Ovary (tissue), 3 donors: ENCODE results near the gene LHX4.

Experiments used
- EP300 ChIP-seq: sonication (generic); formaldehyde crosslinking; IDR thresholded peaks from one replicate; pipeline ENCODE4 v1.6.1; 2017; ENCODE audit warnings: antibody characterized with exemption
- POLR2A ChIP-seq: fragments of 450-650 bp; IDR thresholded peaks from one replicate; pipeline ENCODE4 v1.6.1; 2017; ENCODE audit warnings: antibody characterized with exemption, mild to moderate bottlenecking, moderate library complexity
- TF ChIP-seq, protein P1 (sequence below), 3 donors: fragments of 450-650 bp in 2 of 3; fragments of 200-600 bp in 1 of 3; IDR thresholded peaks; one replicate each; pipeline versions ENCODE4 v1.5.1 to v1.8.0; 2016 to 2022; ENCODE audit warnings: antibody characterized with exemption in 3 of 3, mild to moderate bottlenecking in 1 of 3
- donor health status: DM: no; HTN: no; CAD: no.

DNA sequence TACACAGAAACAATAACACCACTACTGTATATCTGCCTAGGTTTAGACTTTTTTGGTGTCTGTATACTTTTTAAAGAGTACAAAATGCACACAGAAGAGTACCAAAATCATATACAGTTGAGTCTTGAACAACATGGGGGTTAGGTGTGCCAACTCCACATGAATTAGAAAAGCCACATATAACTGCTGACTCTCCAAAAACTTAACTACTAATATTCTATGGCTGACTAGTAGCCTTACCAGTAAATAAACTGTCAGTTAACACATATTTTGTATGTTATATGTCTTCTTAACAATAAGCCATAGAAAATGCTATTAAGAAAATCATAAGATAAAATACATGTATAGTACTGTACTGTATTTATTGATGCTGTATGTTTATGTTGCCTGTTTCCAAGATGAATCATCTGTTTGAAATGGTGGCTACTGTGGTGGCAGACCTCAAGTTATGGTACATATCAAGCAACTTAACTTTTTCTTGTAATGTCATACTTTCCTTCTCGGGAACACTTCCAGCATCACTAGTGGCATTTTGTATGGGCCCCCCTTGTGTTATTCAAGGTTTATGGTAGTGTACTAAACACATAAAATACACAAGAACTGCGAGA is 71.2 kb downstream of the LHX4 start:
- TF ChIP-seq EP300 (no peak), POLR2A (no peak)
- TF ChIP-seq, protein P1, sequence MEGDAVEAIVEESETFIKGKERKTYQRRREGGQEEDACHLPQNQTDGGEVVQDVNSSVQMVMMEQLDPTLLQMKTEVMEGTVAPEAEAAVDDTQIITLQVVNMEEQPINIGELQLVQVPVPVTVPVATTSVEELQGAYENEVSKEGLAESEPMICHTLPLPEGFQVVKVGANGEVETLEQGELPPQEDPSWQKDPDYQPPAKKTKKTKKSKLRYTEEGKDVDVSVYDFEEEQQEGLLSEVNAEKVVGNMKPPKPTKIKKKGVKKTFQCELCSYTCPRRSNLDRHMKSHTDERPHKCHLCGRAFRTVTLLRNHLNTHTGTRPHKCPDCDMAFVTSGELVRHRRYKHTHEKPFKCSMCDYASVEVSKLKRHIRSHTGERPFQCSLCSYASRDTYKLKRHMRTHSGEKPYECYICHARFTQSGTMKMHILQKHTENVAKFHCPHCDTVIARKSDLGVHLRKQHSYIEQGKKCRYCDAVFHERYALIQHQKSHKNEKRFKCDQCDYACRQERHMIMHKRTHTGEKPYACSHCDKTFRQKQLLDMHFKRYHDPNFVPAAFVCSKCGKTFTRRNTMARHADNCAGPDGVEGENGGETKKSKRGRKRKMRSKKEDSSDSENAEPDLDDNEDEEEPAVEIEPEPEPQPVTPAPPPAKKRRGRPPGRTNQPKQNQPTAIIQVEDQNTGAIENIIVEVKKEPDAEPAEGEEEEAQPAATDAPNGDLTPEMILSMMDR (IDR thresholded peaks at IDR 0.05) = no peak
